ENCODE measurements around the gene HBEGF. TPM values are rescaled to one million over a fixed set of nuclear protein-coding genes. Genes with fewer than 3 reads are reported as not detected.
A peak's percentile ranks its signal among the peaks of the same experiment; 100 is the strongest.

The HBEGF gene
- polyA plus RNA-seq, 1 donor: 4.7 TPM

DNA sequence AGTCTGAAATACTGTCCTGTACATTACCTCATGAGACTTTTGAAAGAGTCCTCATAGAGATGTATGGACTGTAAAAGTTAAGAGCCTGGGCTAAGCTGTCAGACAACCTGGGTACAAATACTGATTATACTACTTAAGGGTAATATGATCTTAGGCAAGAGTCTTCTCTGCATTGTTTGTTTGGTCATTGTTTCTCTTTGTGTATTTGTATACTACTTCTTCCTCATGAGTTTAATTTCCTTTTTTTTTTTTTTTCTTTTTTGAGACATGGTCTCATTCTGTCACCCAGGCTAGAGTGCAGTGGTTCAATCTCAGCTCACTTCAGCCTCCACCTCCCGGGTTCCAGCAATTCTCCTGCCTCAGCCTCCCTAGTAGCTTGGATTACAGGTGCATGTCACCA is 40.9 kb downstream of the HBEGF start:
- no peaks in the 10 kb centered on the region for H3K36me3 ChIP-seq (ENCODE audit: control insufficient read depth, insufficient read depth, low read length)
- H3K4me1 ChIP-seq (ENCODE audit: control insufficient read depth, insufficient read depth, low read length): peaks cover 10% of the 10 kb centered on the region
- WGBS (ENCODE audit: insufficient coverage, low lambda C conversion rate): no CpG with 5 or more reads among the region's 1 CpG
- H3K27me3 ChIP-seq (ENCODE audit: control insufficient read depth, insufficient read depth, low read length): no peaks in the 10 kb centered on the region
- no peak for DNase-seq
- H3K27ac ChIP-seq (ENCODE audit: low read length): no peak overlapping the region
- no peak overlapping the region for H3K4me3 ChIP-seq (ENCODE audit: low read length)
- no peaks in the 10 kb centered on the region for H3K9me3 ChIP-seq (ENCODE audit: control insufficient read depth, low read depth, low read length)

GRCh38 chr5:140303966-140304365 is 42.4 kb downstream of the HBEGF start:
- Histone ChIP-seq H3K4me3 (ENCODE audit: low read length) (no peak overlapping the region), H3K4me1 (ENCODE audit: control insufficient read depth, insufficient read depth, low read length) (peaks cover 2% of the 10 kb centered on the region), H3K36me3 (ENCODE audit: control insufficient read depth, insufficient read depth, low read length) (peaks cover 10% of the 10 kb centered on the region), H3K27me3 (ENCODE audit: control insufficient read depth, insufficient read depth, low read length) (no peaks in the 10 kb centered on the region), H3K9me3 (ENCODE audit: control insufficient read depth, low read depth, low read length) (no peaks in the 10 kb centered on the region), H3K27ac (ENCODE audit: low read length) (no peak overlapping the region)
- 82% methylated on average over 5 of the region's 15 CpGs for WGBS (ENCODE audit: insufficient coverage, low lambda C conversion rate)
- no peak for DNase-seq

GRCh38 chr5:140302786-140303639 is 43.4 kb downstream of the HBEGF start, which contains the start of gene PFDN1:
PFDN1 (minus strand) TSS chr5:140303101; CDS start chr5:140303073, 28 bp downstream.
- no peaks in the 10 kb centered on the region for H3K27me3 ChIP-seq (ENCODE audit: control insufficient read depth, insufficient read depth, low read length)
- no peaks in the 10 kb centered on the region for H3K9me3 ChIP-seq (ENCODE audit: control insufficient read depth, low read depth, low read length)
- peak within 1 kb of the TSS; percentile 7 for H3K27ac ChIP-seq (ENCODE audit: low read length)
- peaks cover 14% of the 10 kb centered on the region for H3K36me3 ChIP-seq (ENCODE audit: control insufficient read depth, insufficient read depth, low read length)
- peaks cover 2% of the 10 kb centered on the region for H3K4me1 ChIP-seq (ENCODE audit: control insufficient read depth, insufficient read depth, low read length)
- 60% methylated on average over 1 of the region's 30 CpGs for WGBS (ENCODE audit: insufficient coverage, low lambda C conversion rate)
- H3K4me3 ChIP-seq (ENCODE audit: low read length): peak within 1 kb of the TSS; percentile 78
- peak; percentile 93 for DNase-seq

DNA sequence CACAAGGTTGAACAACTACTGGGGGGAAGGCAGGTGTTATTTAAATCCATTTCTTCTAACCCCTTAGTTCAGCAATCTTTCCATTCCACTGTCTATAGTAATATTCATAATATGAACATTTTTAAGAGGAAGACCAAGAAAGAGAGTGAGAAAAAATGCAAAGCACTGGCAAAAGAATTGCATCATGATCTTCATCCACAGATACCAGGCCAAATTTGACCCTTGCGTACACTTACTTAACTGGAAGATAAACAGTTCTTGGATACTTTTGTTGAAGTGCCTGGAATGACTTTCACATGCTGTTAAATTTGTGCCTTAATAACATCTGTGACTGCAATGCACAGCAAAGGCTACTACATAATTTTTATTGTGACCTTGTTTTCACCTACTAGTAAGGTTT is 45.3 kb downstream of the HBEGF start:
- no peak for DNase-seq
- Histone ChIP-seq H3K4me1 (ENCODE audit: control insufficient read depth, insufficient read depth, low read length) (peaks cover 2% of the 10 kb centered on the region), H3K9me3 (ENCODE audit: control insufficient read depth, low read depth, low read length) (no peaks in the 10 kb centered on the region), H3K27ac (ENCODE audit: low read length) (no peak overlapping the region), H3K27me3 (ENCODE audit: control insufficient read depth, insufficient read depth, low read length) (no peaks in the 10 kb centered on the region), H3K36me3 (ENCODE audit: control insufficient read depth, insufficient read depth, low read length) (peaks cover 14% of the 10 kb centered on the region), H3K4me3 (ENCODE audit: low read length) (no peak overlapping the region)
- WGBS (ENCODE audit: insufficient coverage, low lambda C conversion rate): no CpG with 5 or more reads among the region's 1 CpG

- Histone ChIP-seq H3K4me1 (ENCODE audit: control insufficient read depth, insufficient read depth, low read length) (peaks cover 7% of the 10 kb centered on the region), H3K27me3 (ENCODE audit: control insufficient read depth, insufficient read depth, low read length) (no peaks in the 10 kb centered on the region), H3K36me3 (ENCODE audit: control insufficient read depth, insufficient read depth, low read length) (peaks cover 14% of the 10 kb centered on the region), H3K4me3 (ENCODE audit: low read length) (no peak overlapping the region), H3K27ac (ENCODE audit: low read length) (no peak overlapping the region), H3K9me3 (ENCODE audit: control insufficient read depth, low read depth, low read length) (no peaks in the 10 kb centered on the region)
- DNase-seq: no peak
- WGBS (ENCODE audit: insufficient coverage, low lambda C conversion rate): no CpG with 5 or more reads among the region's 5 CpGs
Observed at GRCh38 chr5:140299056-140299455, 47.3 kb downstream of the HBEGF start.

DNA sequence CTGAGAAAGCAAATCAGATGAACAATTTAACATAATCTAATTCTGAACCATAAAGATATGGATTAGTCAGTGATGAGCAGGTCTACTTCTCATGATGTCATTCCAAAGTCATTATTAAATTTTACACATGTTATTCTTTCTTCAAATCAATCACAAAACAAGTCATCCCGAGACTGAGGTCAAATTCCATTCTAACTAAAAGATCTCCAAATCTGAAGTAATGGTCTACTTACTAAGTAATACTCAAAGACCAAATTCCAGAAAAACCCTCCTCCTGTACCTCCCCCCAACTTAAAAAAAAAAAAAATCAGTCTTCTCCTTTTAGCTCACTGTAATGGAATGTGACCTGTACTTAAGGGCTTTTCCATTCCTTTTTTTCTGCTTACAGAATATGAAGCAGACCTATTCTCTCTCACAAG is 48.2 kb downstream of the HBEGF start:
- Histone ChIP-seq H3K27ac (ENCODE audit: low read length) (no peak overlapping the region), H3K27me3 (ENCODE audit: control insufficient read depth, insufficient read depth, low read length) (no peaks in the 10 kb centered on the region), H3K36me3 (ENCODE audit: control insufficient read depth, insufficient read depth, low read length) (peaks cover 14% of the 10 kb centered on the region), H3K9me3 (ENCODE audit: control insufficient read depth, low read depth, low read length) (no peaks in the 10 kb centered on the region), H3K4me3 (ENCODE audit: low read length) (no peak overlapping the region), H3K4me1 (ENCODE audit: control insufficient read depth, insufficient read depth, low read length) (peaks cover 7% of the 10 kb centered on the region)
- 33% methylated on average over 1 of the region's 1 CpG for WGBS (ENCODE audit: insufficient coverage, low lambda C conversion rate)
- DNase-seq: no peak

DNA sequence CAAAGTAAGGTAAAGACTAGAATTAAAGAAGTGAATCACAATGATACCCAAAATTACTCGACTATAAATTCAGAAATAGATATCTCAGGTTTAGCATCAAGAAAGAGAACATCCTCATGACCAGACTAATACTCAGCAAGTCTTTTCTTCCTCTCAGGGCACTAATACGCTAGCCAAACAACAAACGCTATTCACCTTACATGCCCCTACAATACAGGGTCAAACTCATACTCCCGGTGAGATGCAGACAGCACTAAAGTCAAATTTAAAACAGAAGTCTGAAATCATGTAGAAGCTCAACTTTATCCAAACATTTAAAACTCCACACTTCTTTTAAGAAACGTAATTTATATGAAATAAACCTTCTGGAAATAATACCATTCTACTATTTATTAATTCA is 49.1 kb downstream of the HBEGF start:
- DNase-seq: no peak
- Histone ChIP-seq H3K36me3 (ENCODE audit: control insufficient read depth, insufficient read depth, low read length) (peaks cover 14% of the 10 kb centered on the region), H3K27me3 (ENCODE audit: control insufficient read depth, insufficient read depth, low read length) (no peaks in the 10 kb centered on the region), H3K4me3 (ENCODE audit: low read length) (no peak overlapping the region), H3K4me1 (ENCODE audit: control insufficient read depth, insufficient read depth, low read length) (peaks cover 7% of the 10 kb centered on the region), H3K27ac (ENCODE audit: low read length) (no peak overlapping the region), H3K9me3 (ENCODE audit: control insufficient read depth, low read depth, low read length) (no peaks in the 10 kb centered on the region)
- WGBS (ENCODE audit: insufficient coverage, low lambda C conversion rate): 91% methylated on average over 1 of the region's 5 CpGs

DNA sequence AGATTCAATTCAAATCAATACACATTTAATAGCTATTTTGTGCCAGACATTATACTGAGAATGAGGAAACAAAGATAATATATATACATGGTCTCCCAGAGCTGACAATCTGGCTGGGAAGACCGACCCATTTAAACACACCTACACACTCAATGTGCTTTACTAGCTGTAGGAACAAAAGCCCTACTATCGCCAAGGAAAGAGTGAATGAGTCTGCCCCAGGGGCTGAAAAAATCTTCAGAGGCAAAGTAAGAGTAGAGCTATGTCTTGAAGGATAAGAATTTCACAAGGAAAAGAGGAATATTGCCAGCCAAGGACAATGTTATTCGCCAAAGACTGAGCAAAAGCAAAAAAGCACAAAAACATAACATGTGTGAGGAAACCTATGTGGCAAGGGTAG is 50.1 kb downstream of the HBEGF start:
- Histone ChIP-seq H3K27ac (ENCODE audit: low read length) (no peak overlapping the region), H3K4me1 (ENCODE audit: control insufficient read depth, insufficient read depth, low read length) (peaks cover 5% of the 10 kb centered on the region), H3K9me3 (ENCODE audit: control insufficient read depth, low read depth, low read length) (no peaks in the 10 kb centered on the region), H3K36me3 (ENCODE audit: control insufficient read depth, insufficient read depth, low read length) (peaks cover 14% of the 10 kb centered on the region), H3K27me3 (ENCODE audit: control insufficient read depth, insufficient read depth, low read length) (no peaks in the 10 kb centered on the region), H3K4me3 (ENCODE audit: low read length) (no peak overlapping the region)
- no peak for DNase-seq
- 100% methylated on average over 2 of the region's 3 CpGs for WGBS (ENCODE audit: insufficient coverage, low lambda C conversion rate)

DNA sequence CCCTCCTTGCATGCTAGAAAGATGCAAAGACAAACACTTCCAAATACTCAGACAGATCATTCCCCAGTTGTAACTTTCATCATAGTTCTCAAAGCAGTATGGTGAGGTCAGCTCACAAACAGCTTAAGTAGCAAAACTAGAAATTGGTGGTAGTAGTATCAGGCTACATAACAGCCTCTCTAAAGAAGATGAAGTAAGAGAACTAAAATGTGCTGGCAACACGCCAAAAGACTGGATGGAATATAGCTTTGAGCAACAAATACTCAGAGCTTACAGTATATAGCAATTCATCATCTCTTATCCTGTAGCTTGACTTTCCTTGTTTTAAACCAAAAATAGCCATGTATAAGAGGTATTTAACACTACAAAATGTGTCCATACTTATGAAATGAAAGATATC is 51.0 kb downstream of the HBEGF start:
- WGBS (ENCODE audit: insufficient coverage, low lambda C conversion rate): 80% methylated on average over 1 of the region's 1 CpG
- Histone ChIP-seq H3K27ac (ENCODE audit: low read length) (no peak overlapping the region), H3K4me1 (ENCODE audit: control insufficient read depth, insufficient read depth, low read length) (peaks cover 5% of the 10 kb centered on the region)

GRCh38 chr5:140294753-140295152 is 51.6 kb downstream of the HBEGF start:
- Histone ChIP-seq H3K4me1 (ENCODE audit: control insufficient read depth, insufficient read depth, low read length) (peaks cover 5% of the 10 kb centered on the region), H3K36me3 (ENCODE audit: control insufficient read depth, insufficient read depth, low read length) (peaks cover 11% of the 10 kb centered on the region), H3K4me3 (ENCODE audit: low read length) (no peak overlapping the region), H3K27me3 (ENCODE audit: control insufficient read depth, insufficient read depth, low read length) (no peaks in the 10 kb centered on the region), H3K27ac (ENCODE audit: low read length) (no peak overlapping the region), H3K9me3 (ENCODE audit: control insufficient read depth, low read depth, low read length) (no peaks in the 10 kb centered on the region)
- DNase-seq: no peak
- 50% methylated on average over 1 of the region's 2 CpGs for WGBS (ENCODE audit: insufficient coverage, low lambda C conversion rate)

More for the DNA sequence above, 51.0 kb downstream of the HBEGF start:
- H3K27me3 ChIP-seq (ENCODE audit: control insufficient read depth, insufficient read depth, low read length): no peaks in the 10 kb centered on the region
- no peaks in the 10 kb centered on the region for H3K9me3 ChIP-seq (ENCODE audit: control insufficient read depth, low read depth, low read length)
- H3K36me3 ChIP-seq (ENCODE audit: control insufficient read depth, insufficient read depth, low read length): peaks cover 14% of the 10 kb centered on the region
- DNase-seq: peak; percentile 53 to 71
- H3K4me3 ChIP-seq (ENCODE audit: low read length): no peak overlapping the region

- no peaks in the 10 kb centered on the region for H3K27me3 ChIP-seq (ENCODE audit: control insufficient read depth, insufficient read depth, low read length)
- peaks cover 3% of the 10 kb centered on the region for H3K36me3 ChIP-seq (ENCODE audit: control insufficient read depth, insufficient read depth, low read length)
- peak overlapping the region; percentile 5 for H3K27ac ChIP-seq (ENCODE audit: low read length)
- DNase-seq: no peak
- peaks cover 5% of the 10 kb centered on the region for H3K4me1 ChIP-seq (ENCODE audit: control insufficient read depth, insufficient read depth, low read length)
- WGBS (ENCODE audit: insufficient coverage, low lambda C conversion rate): 80% methylated on average over 1 of the region's 1 CpG
- H3K9me3 ChIP-seq (ENCODE audit: control insufficient read depth, low read depth, low read length): no peaks in the 10 kb centered on the region
- H3K4me3 ChIP-seq (ENCODE audit: low read length): no peak overlapping the region
Observed at GRCh38 chr5:140293849-140294100, 52.6 kb downstream of the HBEGF start.

Data from large intestine (tissue), 3 donors.